ENCODE results near the gene TLK1.

TLK1 gene

GRCh38 chr2:171057575-171057974, 103.1 kb downstream of the TLK1 start:
- no peak for TF ChIP-seq CTCF (IDR thresholded peaks at IDR 0.05)
- no peak for TF ChIP-seq ZFX (IDR thresholded peaks at IDR 0.05; ENCODE audit: borderline replicate concordance)

GRCh38 chr2:171056307-171056706, 104.4 kb downstream of the TLK1 start:
- TF ChIP-seq ZFX (IDR thresholded peaks at IDR 0.05; ENCODE audit: borderline replicate concordance) (no peak), CTCF (IDR thresholded peaks at IDR 0.05) (no peak)
- no peak overlapping the region for H3K27ac ChIP-seq

More at GRCh38 chr2:171057575-171057974, 103.1 kb downstream of the TLK1 start:
- H3K27ac ChIP-seq, result no peak overlapping the region

GRCh38 chr2:171049691-171050090, 111.0 kb downstream of the TLK1 start:
- no peak overlapping the region for H3K27ac ChIP-seq
- TF ChIP-seq ZFX (IDR thresholded peaks at IDR 0.05; ENCODE audit: borderline replicate concordance), result no peak
- no peak for TF ChIP-seq CTCF (IDR thresholded peaks at IDR 0.05)

- H3K27ac ChIP-seq, result no peak overlapping the region
- no peak for TF ChIP-seq CTCF (IDR thresholded peaks at IDR 0.05)
- no peak for TF ChIP-seq ZFX (IDR thresholded peaks at IDR 0.05; ENCODE audit: borderline replicate concordance)
Observed at GRCh38 chr2:171046048-171046560, 114.6 kb downstream of the TLK1 start.

- H3K27ac ChIP-seq, result no peak overlapping the region
- TF ChIP-seq ZFX (IDR thresholded peaks at IDR 0.05; ENCODE audit: borderline replicate concordance) (no peak), CTCF (IDR thresholded peaks at IDR 0.05) (no peak)
Observed at GRCh38 chr2:171044416-171044815, 116.3 kb downstream of the TLK1 start.

GRCh38 chr2:171042253-171042969, 118.3 kb downstream of the TLK1 start:
- TF ChIP-seq ZFX (IDR thresholded peaks at IDR 0.05; ENCODE audit: borderline replicate concordance) (no peak), CTCF (IDR thresholded peaks at IDR 0.05) (no peak)

GRCh38 chr2:171036532-171036931, 124.2 kb downstream of the TLK1 start:
- no peak overlapping the region for H3K27ac ChIP-seq
- TF ChIP-seq ZFX (IDR thresholded peaks at IDR 0.05; ENCODE audit: borderline replicate concordance) (no peak), CTCF (IDR thresholded peaks at IDR 0.05) (no peak)

More at GRCh38 chr2:171042253-171042969, 118.3 kb downstream of the TLK1 start:
- H3K27ac ChIP-seq, result no peak overlapping the region

Data from 22Rv1 (cell line).